ENCODE data around the gene ESD.

Gene ESD

DNA sequence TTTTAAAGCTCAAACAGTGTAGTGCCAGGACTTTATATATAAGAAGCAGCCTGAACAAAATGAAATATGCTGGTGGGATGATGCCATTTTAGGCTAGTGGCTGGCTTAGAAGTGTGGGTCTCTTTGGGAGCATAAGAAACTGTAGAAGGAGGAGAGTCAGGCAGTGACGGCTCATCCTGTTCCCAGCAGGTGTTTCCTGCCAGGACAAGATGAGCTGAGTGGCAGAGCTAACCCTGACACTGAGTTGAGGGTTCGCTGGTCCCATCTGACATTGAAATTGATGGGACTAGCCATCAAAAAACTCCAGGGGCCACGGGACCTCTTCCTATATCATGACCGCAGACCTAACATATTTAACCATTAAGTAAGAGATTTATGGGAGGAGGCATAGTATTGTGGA lies 51.3 kb downstream of the ESD start:
- Mint-ChIP-seq H3K36me3 (ENCODE audit: low read depth) (peaks cover 43% of the 10 kb centered on the region), H3K9me3 (no peaks in the 10 kb centered on the region), H3K27me3 (ENCODE audit: low read depth) (no peaks in the 10 kb centered on the region), H3K4me3 (no peak overlapping the region), H3K27ac (no peak overlapping the region), H3K4me1 (ENCODE audit: low read depth) (peaks cover 7% of the 10 kb centered on the region)

DNA sequence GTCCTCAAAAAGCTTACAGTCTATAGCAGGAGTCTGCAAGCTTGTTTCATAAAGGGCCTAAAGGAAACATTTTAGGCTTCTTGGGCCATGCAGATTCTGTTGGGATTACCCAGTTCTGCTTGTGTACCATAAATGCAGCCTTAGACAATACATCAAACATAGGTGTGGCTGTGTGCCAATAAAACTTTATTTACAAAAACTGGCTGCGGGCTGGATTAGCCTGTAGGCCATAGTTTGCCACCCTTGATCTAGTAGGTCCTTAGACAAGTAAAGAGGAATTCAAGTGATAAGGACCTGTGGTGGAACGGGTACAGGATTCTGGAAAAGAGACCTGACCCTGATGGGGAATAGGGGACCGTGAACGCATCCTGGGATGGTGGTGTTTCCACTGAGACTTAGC lies 51.9 kb downstream of the ESD start:
- Mint-ChIP-seq H3K9me3 (no peaks in the 10 kb centered on the region), H3K36me3 (ENCODE audit: low read depth) (peaks cover 39% of the 10 kb centered on the region), H3K27me3 (ENCODE audit: low read depth) (no peaks in the 10 kb centered on the region), H3K27ac (no peak overlapping the region), H3K4me3 (no peak overlapping the region), H3K4me1 (ENCODE audit: low read depth) (peaks cover under 1% of the 10 kb centered on the region)

- Mint-ChIP-seq H3K4me1 (ENCODE audit: low read depth) (no peaks in the 10 kb centered on the region), H3K27me3 (ENCODE audit: low read depth) (no peaks in the 10 kb centered on the region), H3K9me3 (no peaks in the 10 kb centered on the region), H3K4me3 (no peak overlapping the region), H3K27ac (no peak overlapping the region), H3K36me3 (ENCODE audit: low read depth) (peaks cover 29% of the 10 kb centered on the region)
Observed at GRCh38 chr13:46743191-46743590, 53.8 kb downstream of the ESD start.

- no peak overlapping the region for H3K27ac Mint-ChIP-seq
- no peaks in the 10 kb centered on the region for H3K9me3 Mint-ChIP-seq
- peaks cover 13% of the 10 kb centered on the region for H3K36me3 Mint-ChIP-seq (ENCODE audit: low read depth)
- peaks cover 2% of the 10 kb centered on the region for H3K4me1 Mint-ChIP-seq (ENCODE audit: low read depth)
- no peak overlapping the region for H3K4me3 Mint-ChIP-seq
- no peaks in the 10 kb centered on the region for H3K27me3 Mint-ChIP-seq (ENCODE audit: low read depth)
Observed at GRCh38 chr13:46739447-46740098, 57.4 kb downstream of the ESD start.

DNA sequence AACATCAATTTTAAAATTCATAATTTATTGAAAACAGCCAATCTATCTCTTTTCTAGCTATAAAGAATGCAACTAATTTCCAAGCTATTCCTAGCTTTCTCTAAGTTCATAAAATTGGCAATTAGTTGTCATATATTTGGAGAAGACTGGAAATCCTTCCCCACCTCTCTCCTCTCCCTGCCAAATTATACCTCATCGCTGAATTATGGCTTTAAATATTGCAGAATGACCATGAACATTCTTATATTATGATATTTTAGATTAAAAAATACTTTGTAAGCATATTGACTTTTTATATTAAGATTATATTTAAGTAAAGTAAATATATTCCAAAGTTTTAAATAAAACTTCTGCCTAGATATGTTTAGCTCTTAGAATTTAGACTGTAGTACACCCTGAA lies 58.2 kb downstream of the ESD start:
- Mint-ChIP-seq H3K4me1 (ENCODE audit: low read depth) (peaks cover 2% of the 10 kb centered on the region), H3K4me3 (no peak overlapping the region), H3K9me3 (no peaks in the 10 kb centered on the region), H3K27me3 (ENCODE audit: low read depth) (no peaks in the 10 kb centered on the region), H3K36me3 (ENCODE audit: low read depth) (peaks cover 13% of the 10 kb centered on the region), H3K27ac (no peak overlapping the region)

GRCh38 chr13:46738055-46738454 lies 58.9 kb downstream of the ESD start:
- Mint-ChIP-seq H3K9me3 (no peaks in the 10 kb centered on the region), H3K27ac (no peak overlapping the region), H3K4me1 (ENCODE audit: low read depth) (peaks cover 2% of the 10 kb centered on the region), H3K36me3 (ENCODE audit: low read depth) (peaks cover 13% of the 10 kb centered on the region), H3K27me3 (ENCODE audit: low read depth) (no peaks in the 10 kb centered on the region), H3K4me3 (no peak overlapping the region)

GRCh38 chr13:46736541-46737310 lies 60.2 kb downstream of the ESD start:
- H3K27ac Mint-ChIP-seq = no peak overlapping the region
- peaks cover 2% of the 10 kb centered on the region for H3K4me1 Mint-ChIP-seq (ENCODE audit: low read depth)
- H3K4me3 Mint-ChIP-seq = no peak overlapping the region
- H3K27me3 Mint-ChIP-seq (ENCODE audit: low read depth) = no peaks in the 10 kb centered on the region
- peaks cover 14% of the 10 kb centered on the region for H3K36me3 Mint-ChIP-seq (ENCODE audit: low read depth)
- no peaks in the 10 kb centered on the region for H3K9me3 Mint-ChIP-seq

- Mint-ChIP-seq H3K27ac (no peak overlapping the region), H3K4me3 (no peak overlapping the region), H3K36me3 (ENCODE audit: low read depth) (peaks cover 13% of the 10 kb centered on the region), H3K27me3 (ENCODE audit: low read depth) (no peaks in the 10 kb centered on the region), H3K4me1 (ENCODE audit: low read depth) (peaks cover 2% of the 10 kb centered on the region), H3K9me3 (no peaks in the 10 kb centered on the region)
Observed at GRCh38 chr13:46735425-46735824, 61.5 kb downstream of the ESD start.

DNA sequence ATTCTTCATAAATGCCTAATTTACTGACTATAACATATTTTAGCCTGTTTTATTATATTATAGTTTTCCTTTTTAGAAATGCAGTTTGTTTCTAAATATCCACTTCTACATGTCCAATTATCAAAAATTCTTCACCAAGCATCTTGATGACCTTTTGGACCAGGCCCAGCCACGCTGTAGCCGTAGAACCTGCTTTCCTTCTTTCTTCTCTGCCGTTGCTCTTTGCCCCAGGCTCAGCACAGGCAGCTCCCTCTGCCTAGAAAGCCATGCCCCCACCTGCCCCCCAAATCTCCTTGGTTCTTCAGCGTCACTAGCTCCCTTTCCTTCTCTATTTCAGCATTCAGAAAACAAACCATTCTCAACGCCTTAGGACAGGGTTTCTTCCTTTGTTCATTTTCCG lies 65.4 kb downstream of the ESD start:
- Mint-ChIP-seq H3K4me3 (no peak overlapping the region), H3K9me3 (no peaks in the 10 kb centered on the region), H3K36me3 (ENCODE audit: low read depth) (peaks cover 31% of the 10 kb centered on the region), H3K4me1 (ENCODE audit: low read depth) (peaks cover 6% of the 10 kb centered on the region), H3K27ac (no peak overlapping the region), H3K27me3 (ENCODE audit: low read depth) (no peaks in the 10 kb centered on the region)

DNA sequence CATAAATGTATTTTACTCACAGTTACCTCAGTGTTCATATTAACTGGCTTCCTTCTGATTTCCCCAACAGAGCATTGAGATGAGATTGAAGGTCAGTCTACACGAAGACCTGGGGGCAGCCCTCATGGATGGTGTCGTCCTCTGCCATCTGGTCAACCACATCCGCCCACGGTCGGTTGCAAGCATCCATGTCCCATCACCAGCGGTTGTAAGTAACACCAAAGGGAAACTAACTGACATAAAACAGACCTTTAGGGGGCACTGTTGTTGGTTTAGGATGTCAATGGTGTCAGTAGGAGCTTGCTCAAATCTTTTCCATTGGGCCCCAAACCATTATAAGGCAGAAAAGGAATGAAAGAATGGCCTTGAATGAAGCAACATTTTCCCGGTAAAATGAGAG lies 68.2 kb downstream of the ESD start:
- H3K27me3 Mint-ChIP-seq (ENCODE audit: low read depth) = no peaks in the 10 kb centered on the region
- H3K9me3 Mint-ChIP-seq = no peaks in the 10 kb centered on the region
- H3K27ac Mint-ChIP-seq = no peak overlapping the region
- H3K4me3 Mint-ChIP-seq = no peak overlapping the region
- peaks cover 49% of the 10 kb centered on the region for H3K36me3 Mint-ChIP-seq (ENCODE audit: low read depth)
- H3K4me1 Mint-ChIP-seq (ENCODE audit: low read depth) = peaks cover 10% of the 10 kb centered on the region

DNA sequence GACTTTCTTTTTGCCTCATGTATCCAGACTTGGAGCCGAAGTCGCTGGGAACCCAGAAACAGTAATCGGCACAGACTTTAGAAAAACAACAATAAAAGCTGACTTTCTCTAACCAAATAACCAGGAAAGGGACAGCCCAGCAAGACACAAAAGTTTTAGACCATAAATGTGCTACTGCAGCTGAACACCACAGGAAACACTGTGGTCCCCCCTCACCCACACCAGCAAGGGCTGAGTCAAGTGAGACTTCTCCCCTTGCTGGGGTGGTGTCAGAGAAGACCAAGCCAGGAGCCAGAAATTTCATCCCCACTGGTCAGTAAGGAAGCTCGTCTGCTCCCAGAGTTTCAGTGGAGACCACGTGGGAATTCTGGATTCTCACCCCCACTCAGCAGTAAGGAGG lies 70.6 kb downstream of the ESD start:
- H3K36me3 Mint-ChIP-seq (ENCODE audit: low read depth) = peaks cover 44% of the 10 kb centered on the region
- H3K4me3 Mint-ChIP-seq = no peak overlapping the region
- H3K27ac Mint-ChIP-seq = no peak overlapping the region
- no peaks in the 10 kb centered on the region for H3K27me3 Mint-ChIP-seq (ENCODE audit: low read depth)
- H3K4me1 Mint-ChIP-seq (ENCODE audit: low read depth) = peaks cover 10% of the 10 kb centered on the region
- H3K9me3 Mint-ChIP-seq = no peaks in the 10 kb centered on the region

All from T-helper 1 cell treated with Interleukin-12 subunit alpha and Interleukin-12 subunit beta and Interleukin-4 antibody, amounts not matched to agents 30 μg/mL and 1 μg/mL, for 36 hours (primary cell).